ENCODE measurements around the gene GIPC2. TPM values are rescaled to one million over a fixed set of nuclear protein-coding genes. Genes with fewer than 3 reads are reported as not detected.

Gene GIPC2
- total and polyA plus RNA-seq, 2 of the 4 experiments (the other 2 are of a cell fraction) = 0.07 to 0.18 TPM

- Histone ChIP-seq H2BK15ac (ENCODE audit: low read depth, low read length) (no peak overlapping the region), H4K8ac (ENCODE audit: low read depth in 2 of 2, low read length in 2 of 2) (no peak overlapping the region; a peak in 1 of 4 replicates), H2AFZ (replicated peaks; ENCODE audit: low read length, poor library complexity) (peak overlapping the region; percentile 58), H4K20me1 (ENCODE audit: insufficient read depth, low read length) (no peaks in the 10 kb centered on the region), H4K5ac (ENCODE audit: low read depth, low read length) (no peak overlapping the region), H3K36me3 (ENCODE audit: control insufficient read depth, insufficient read depth, low read length) (no peaks in the 10 kb centered on the region), H2BK20ac (ENCODE audit: low read depth, low read length) (no peak overlapping the region), H3K14ac (replicated peaks; ENCODE audit: low read depth, low read length) (no peak overlapping the region), H3K9me3 (ENCODE audit: control insufficient read depth, insufficient read depth, low read length) (peaks cover 2% of the 10 kb centered on the region; the same call in 1 of the 2 replicates), H3K9ac (ENCODE audit: low read depth, low read length) (no peak overlapping the region), H3K27me3 (ENCODE audit: control insufficient read depth, insufficient read depth, low read length) (no peaks in the 10 kb centered on the region), H3K79me1 (ENCODE audit: low read depth in 1 of 2, low read length in 2 of 2) (no peaks in the 10 kb centered on the region), H4K91ac (ENCODE audit: insufficient read depth, low read depth, low read length) (no peak overlapping the region), H3K4me3 (ENCODE audit: insufficient read depth, low read depth, low read length) (no peak overlapping the region), H3K4me2 (ENCODE audit: low read depth, low read length) (peak overlapping the region; percentile 27; the same call in 1 of the 2 replicates), H2AK5ac (ENCODE audit: low read depth, low read length) (no peak overlapping the region), H2AK9ac (replicated peaks; ENCODE audit: low read depth, low read length, poor library complexity) (no peak overlapping the region), H3K27ac (ENCODE audit: insufficient read depth, low read length) (no peak overlapping the region), H3K56ac (ENCODE audit: extremely low read depth, insufficient read depth, low read length) (no peak overlapping the region), H2BK120ac (ENCODE audit: low read depth, low read length) (peak overlapping the region; percentile 51; the same call in 1 of the 2 replicates), H3K9me1 (ENCODE audit: insufficient read depth, low read length) (peaks cover 3% of the 10 kb centered on the region; the same call in 1 of the 2 replicates), H3K4me1 (ENCODE audit: control insufficient read depth, insufficient read depth, low read length) (peaks cover 2% of the 10 kb centered on the region; the same call in 1 of the 2 replicates), H3K18ac (ENCODE audit: low read depth, low read length) (peak overlapping the region; percentile 27; the same call in 1 of the 2 replicates), H2BK5ac (ENCODE audit: low read depth, low read length, poor library complexity, severe bottlenecking) (peak overlapping the region; percentile 38), H3K4ac (ENCODE audit: low read depth, low read length) (no peak overlapping the region), H3K23ac (ENCODE audit: low read depth, low read length) (no peak overlapping the region)
- BruUV-seq (replicated peaks) = no TSS peak
- in situ Hi-C loops (cut with MboI; ENCODE audit: low sequenced_read_pairs) (no loop called here), dilution Hi-C loops (cut with HindIII; ENCODE audit: low sequenced_read_pairs, unreplicated experiment) (no loop called here), intact Hi-C loops (cut with micrococcal nuclease) (no loop called here)
- ATAC-seq (ENCODE audit: low read depth) = peak; percentile 67
- 100% methylated on average over 1 of the region's 5 CpGs; no CpG with 5 or more reads in 1 of the 2 experiments for WGBS, 2 experiments (ENCODE audit: extremely low coverage in 2 of 2, insufficient read length in 1 of 2)
- CTCF ChIA-PET = interaction anchor here (1.5 kb wide), 1 partner anchor 78 kb away, joined by 3 read pairs; the partner anchor contains the start of gene DNAJB4
- peak; percentile 62 for DNase-seq
- TF ChIP-seq CEBPB (IDR thresholded peaks at IDR 0.05; ENCODE audit: low read depth, low read length) (no peak), CTCF (conservative IDR thresholded peaks at IDR 0.05; ENCODE audit: low read depth, low read length) (no peak), FOS (IDR thresholded peaks at IDR 0.05; ENCODE audit: low read depth, low read length) (no peak), ELK1 (IDR thresholded peaks at IDR 0.05; ENCODE audit: borderline replicate concordance, low read depth, low read length) (no peak), RCOR1 (IDR thresholded peaks at IDR 0.05; ENCODE audit: insufficient replicate concordance, low read length) (no peak), RAD21 (IDR thresholded peaks at IDR 0.05; ENCODE audit: low read length) (no peak), MXI1 (IDR thresholded peaks at IDR 0.05; ENCODE audit: borderline replicate concordance, low read depth, low read length) (no peak), NFE2L2 (IDR thresholded peaks at IDR 0.05; ENCODE audit: low read depth, low read length) (no peak)
- POLR2A ChIA-PET (ENCODE audit: unreplicated experiment) = no interaction called here
Observed at GRCh38 chr1:78081980-78082860, 36.5 kb downstream of the GIPC2 start.

Measured in IMR-90 (cell line).